ENCODE data around the gene ZBTB44.

DNA sequence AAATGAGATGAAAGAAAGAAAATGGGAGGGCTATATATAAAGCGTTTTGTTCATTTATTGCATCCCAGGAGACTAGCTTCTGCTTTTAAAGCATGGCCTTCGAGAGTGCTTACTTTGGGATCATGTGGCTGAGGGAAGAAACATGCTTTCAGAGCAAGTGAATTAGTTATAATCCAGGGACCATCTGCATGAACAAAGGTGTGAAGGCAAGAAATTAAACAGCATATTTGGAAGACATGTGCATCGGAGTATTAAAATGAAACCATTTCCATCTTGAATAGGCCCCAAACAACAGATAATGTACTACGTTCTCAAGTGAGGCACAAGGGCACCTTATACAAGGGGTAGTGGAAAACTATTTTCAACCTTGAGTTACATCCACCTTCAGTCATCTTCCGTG lies 51.4 kb downstream of the ZBTB44 start:
- TF ChIP-seq, protein P1, sequence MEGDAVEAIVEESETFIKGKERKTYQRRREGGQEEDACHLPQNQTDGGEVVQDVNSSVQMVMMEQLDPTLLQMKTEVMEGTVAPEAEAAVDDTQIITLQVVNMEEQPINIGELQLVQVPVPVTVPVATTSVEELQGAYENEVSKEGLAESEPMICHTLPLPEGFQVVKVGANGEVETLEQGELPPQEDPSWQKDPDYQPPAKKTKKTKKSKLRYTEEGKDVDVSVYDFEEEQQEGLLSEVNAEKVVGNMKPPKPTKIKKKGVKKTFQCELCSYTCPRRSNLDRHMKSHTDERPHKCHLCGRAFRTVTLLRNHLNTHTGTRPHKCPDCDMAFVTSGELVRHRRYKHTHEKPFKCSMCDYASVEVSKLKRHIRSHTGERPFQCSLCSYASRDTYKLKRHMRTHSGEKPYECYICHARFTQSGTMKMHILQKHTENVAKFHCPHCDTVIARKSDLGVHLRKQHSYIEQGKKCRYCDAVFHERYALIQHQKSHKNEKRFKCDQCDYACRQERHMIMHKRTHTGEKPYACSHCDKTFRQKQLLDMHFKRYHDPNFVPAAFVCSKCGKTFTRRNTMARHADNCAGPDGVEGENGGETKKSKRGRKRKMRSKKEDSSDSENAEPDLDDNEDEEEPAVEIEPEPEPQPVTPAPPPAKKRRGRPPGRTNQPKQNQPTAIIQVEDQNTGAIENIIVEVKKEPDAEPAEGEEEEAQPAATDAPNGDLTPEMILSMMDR (conservative IDR thresholded peaks at IDR 0.05 in 1 of 2, IDR thresholded peaks at IDR 0.05 in 1 of 2; ENCODE audit: low read depth in 1 of 2, low read length in 2 of 2) = no peak
- no peak for TF ChIP-seq EZH2 (IDR thresholded peaks at IDR 0.05; ENCODE audit: low read length, missing control alignments)

Measured in fibroblast of lung (primary cell).